Endothelial cell of hepatic sinusoid (primary cell): ENCODE results near the gene EDN3.

Experiments
- in situ Hi-C: cut with HindIII; loops from 2 replicates; pipeline ENCODE4 v1.10.0; 2017; ENCODE audit warnings: low sequenced_read_pairs

The EDN3 gene

DNA sequence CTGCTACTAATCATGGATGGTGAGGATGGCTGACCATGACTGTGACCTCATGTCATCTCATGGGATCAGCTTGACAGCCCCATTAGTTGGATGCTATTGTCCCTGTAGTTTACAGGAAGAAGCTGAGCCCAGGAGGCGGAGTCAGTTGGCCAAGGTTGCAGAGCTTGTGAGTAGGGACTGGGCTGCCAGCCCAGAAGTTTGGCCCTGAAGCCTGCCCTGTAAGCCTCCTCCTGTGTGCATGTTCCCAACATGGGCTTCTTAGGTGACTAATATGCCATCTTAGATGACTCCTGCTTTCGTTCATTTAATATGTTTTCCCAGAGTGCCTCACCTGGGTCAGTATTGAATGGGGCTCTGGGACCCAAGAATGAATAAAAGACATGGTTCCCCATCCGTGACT lies 6.9 kb downstream of the EDN3 start:
- in situ Hi-C loops, result no loop called here

DNA sequence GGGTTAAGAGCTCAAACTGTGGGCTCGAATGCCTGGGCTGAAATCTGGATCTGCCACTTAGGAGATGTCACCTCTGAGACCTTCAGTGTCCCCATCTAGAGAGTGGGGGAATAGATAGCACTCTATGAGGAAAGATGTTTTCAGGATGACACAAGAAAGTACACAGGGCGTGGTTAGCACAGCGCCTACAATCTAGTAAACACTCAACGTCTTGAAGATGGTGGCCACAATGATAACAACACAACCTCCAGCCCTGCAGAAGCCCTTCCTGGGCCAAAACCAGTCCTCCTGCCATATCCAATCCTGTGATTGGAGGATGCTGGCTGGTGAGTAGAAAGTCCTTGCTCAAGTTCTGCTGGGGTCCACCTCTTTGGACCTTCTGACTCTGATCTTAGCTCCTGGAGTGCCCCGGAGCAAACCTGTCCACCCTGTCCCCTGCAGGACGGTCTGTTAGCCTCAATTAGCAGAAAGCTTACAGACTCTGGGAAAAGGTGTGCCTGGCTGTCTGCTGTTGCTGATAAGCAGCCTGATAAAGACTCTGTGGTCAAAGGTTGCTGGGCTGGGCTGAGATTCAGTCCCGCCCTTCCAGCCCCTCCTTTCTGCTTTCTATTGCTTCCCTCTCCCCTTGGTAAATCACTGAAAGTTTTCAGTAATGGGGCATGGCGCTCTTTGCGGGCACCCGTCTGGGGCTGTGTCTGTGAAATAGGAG lies 8.2 kb downstream of the EDN3 start:
- in situ Hi-C loops, result no loop called here

DNA sequence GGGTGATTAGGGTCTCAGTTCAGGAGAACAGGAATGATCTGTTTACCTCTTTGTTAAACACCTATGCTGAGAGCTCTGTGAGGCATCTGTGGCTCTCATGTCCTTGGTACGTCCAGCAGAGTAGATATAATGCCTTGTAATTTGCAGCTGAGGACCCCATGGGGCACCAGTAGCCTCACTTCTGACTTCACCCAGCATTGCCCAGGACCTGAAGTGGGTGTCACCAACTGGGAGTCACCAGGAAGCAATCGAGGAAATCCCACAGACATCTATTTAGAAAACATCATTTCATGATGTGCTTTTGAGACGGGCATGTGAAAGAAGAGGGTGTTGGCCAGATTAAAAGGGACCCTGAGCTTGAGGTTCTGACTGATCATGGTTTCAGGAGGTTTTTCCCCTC lies 8.8 kb downstream of the EDN3 start:
- in situ Hi-C loops, result no loop called here

DNA sequence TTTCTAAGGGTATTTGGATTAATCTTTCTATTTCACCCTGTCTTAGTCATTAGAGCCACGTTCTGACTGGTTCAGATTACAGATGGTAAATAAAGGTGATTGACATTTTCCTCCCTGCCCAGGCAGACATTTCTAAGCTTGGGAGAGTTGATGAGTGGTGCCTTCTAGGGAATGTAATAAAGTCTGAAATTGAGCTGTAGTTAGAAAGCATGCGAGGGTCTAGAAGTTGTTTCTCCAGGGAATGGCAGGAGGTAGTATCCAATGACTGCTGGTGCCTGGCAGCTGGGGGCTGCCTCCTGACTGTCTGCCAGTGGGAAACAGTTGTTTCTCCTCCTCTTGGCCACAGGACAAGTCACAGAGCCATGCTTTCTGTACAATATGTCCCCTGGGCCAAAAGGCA lies 14.6 kb downstream of the EDN3 start:
- in situ Hi-C loops, result no loop called here

DNA sequence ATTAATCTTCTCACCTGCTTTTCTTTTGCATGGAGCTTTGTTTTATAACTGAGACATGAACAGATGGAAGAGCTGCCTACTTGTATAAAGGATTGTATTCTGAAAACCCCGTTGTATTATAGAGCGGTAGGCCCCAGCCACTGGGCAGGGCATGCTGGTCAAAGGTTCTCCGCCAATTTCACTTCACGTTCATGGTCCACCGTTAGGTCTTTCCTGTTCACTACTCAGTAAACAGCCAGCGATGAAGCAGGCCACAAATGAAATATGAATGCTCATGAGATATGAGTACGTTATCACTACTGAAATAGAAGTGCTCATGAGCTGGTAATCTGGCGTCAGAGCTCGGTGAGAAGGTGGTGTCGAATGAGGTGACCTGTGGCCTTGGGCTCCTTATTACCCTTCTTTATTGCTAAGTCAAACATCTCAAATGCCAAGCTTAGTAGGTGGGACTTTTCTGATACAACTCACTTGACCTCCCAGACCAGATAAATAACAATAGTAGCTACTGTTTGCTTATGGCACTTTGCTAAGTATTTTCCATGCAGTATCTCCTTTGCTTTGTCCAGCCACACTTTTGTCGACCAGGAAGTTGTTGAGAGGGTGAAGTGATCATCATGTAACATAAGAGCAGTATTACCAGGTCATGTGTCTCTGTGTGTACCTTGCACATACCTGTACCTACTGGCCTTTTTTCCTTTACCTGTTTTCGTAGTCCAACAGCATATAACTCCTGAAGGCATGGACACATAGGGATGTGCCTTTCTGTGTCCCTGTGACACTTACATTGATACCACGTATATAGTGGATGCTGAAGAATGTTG lies 16.7 kb downstream of the EDN3 start:
- in situ Hi-C loops, result no loop called here

DNA sequence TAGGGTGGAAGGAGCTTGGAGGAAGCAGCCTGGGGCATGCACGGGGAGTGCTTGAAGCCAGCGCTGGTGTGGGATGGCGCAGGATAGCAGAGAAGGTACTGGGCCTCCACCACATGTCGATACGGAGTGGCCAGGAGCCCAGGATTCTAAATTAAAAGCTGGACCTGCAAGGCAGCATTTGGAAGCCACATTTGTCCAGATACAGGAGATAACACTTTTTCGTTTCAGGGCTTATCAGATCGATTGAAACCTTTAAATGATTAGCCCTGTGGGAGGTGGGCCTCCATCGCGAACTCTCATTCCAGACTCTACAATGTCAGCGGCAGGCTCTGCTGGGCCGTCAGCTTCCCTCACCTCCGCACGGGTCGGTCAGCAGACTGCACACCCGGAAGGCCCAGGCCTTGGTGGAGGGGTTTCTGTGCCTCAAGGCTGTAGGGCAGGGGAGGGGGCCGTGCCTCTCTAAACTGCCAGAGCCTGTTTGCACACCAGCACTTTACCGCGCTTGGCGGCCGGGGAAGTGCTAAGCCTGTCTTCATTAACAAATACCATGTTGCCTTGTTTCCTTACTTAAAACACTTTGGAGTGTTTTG lies 17.9 kb downstream of the EDN3 start:
- in situ Hi-C loops, result no loop called here

DNA sequence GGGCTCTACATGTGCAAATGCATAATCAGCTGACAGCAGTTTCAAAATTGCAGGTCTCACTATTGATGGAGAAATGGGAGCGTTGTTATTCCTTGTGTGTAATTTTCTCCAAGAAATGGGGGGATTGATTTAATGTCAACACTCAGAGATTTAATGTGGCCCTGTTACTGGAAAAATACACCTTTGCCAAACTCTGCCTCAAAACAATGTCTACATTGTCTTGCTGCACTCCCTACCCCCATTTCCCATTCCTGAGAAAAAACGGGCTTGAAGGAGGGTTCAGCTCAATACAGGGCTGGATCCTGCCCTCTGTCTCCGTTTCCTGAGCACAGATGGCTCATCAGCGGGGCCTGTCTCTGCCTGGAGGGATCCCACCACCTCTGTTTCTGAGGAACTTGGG lies 18.4 kb downstream of the EDN3 start:
- in situ Hi-C loops, result no loop called here

DNA sequence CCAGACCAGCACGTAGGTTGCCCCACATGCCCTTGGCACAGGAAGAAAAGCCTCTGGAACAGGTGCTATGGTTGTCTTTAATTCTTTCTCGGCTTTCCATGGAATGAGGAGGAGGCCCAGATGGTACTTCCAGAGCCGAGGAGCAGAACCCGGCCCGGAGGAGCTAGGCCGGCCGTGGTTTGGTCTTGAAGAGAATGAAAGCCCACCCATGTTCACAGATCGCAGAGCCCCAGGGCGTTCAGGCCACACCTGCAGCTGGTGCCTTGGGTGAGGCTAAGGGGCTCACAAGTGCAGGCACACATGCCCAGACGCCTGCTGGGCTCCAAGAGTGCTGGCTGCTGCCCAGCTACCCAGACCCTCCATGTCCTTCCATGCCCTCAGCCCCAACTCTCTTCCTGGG lies 20.0 kb downstream of the EDN3 start:
- in situ Hi-C loops, result loop anchor here (5.0 kb wide), 1 partner anchor 37 kb away; no protein-coding TSS in a partner anchor

DNA sequence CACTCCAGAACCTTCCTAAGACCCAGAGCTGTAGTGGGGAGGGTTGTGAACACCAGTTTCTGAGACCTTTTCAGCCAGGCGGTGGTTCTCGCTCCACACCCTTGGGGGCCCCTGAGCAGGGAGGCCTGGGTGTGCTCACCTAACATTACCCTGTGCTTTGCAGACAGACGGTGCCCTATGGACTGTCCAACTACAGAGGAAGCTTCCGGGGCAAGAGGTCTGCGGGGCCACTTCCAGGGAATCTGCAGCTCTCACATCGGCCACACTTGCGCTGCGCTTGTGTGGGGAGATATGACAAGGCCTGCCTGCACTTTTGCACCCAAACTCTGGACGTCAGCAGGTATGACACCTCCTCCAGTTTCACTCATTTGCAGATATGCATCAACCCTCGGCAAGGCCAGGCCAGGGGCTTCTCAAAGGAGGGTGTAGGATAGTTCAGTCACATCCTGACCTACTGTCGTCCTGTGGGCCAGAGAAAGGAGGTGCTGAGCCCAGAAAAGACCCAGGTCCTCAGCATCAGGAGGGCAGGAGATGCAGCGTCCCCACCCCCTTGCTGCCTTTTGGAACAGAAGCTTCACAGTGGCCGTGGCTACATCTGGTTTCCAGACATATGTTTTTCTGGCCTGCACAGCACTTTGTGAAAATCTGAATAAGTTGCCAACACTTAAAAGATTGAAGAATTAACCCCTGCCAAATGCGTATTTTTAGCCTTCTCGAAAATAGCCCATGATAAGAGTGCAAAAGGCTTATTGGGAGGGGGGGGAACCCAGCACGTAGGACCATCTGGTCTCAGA lies 20.6 kb downstream of the EDN3 start:
- in situ Hi-C loops, result loop anchor here (5.0 kb wide), 1 partner anchor 36 kb away; no protein-coding TSS in a partner anchor

DNA sequence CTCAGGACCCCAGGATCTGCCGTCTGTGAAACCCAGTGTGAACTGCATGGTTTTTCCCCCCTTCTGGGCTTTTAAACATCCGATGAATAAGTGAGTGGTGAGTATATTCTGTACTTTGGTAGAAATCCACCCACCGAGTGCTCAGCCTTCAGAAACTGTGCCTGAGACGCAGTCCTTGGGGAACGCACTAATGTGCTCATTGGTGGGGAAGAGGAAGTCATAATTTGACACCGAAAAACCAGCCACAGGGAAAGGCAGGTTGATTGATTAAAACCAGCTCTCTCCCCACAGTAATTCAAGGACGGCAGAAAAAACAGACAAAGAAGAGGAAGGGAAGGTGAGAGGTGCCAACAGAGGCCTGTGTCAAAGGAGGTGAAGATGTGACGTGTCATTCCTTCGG lies 21.7 kb downstream of the EDN3 start:
- in situ Hi-C loops, result loop anchor here (5.0 kb wide), 1 partner anchor 35 kb away; no protein-coding TSS in a partner anchor

DNA sequence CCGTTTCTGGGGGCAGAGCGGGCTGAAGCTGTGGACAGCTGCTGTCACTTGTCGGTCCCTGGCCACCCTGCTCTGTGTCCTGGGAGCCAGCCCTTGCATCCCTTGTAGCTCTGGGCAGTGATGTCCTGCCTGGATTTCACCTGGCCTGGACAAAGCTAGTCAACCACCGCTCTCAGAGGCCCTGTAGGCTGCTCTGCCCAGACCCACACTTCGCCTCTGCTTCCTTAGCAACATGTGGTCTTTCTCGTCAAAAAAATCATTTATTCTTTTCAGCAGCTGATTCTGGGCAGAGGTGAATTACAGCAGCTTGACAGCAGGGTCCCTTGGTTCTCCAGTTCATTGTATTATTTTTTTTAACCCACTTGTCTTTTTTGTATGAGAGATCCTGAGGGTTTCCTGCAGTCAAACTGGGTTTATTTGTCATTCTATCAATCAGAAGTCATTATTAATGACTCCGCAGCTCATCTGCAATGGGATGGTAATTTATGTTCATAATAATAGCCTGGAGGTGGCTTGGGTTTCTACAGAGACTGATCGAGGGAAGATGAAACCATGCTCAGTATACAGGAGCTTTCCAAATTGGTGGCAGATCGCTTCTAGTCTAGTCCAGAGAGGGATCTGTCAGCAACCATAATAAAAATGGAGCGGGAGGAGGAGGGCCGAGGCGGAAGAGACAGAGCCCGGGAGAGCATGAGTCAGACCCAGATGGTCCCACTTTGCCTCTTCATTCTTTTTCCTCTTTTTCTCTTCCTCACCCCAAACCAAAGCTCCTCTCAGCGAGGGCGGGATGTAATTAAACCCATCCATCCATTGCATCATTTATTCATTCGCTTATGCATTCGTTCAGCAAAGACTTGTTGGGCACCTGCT lies 22.4 kb downstream of the EDN3 start:
- in situ Hi-C loops, result loop anchor here (5.0 kb wide), 1 partner anchor 34 kb away; no protein-coding TSS in a partner anchor

DNA sequence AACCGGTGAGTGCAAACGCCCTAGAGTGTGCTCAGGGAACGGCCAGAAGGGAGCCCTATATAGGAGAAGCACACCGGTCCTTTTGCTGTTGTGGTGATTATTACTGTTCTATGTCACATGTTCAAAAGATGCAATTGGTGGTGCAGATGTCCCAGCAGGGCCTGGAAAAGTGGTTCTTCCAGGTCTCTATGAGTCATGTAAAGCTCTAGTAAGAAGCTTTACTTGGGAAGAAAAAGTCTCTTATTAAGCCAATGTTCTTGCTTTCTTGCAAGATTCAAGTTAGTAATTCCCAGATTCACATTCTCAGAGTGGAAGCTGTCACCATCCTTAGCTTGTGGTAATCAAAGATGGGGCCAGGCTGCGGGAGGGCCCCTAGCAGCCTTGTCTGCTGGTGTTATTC lies 23.3 kb downstream of the EDN3 start:
- in situ Hi-C loops, result loop anchor here (5.0 kb wide), 1 partner anchor 34 kb away; no protein-coding TSS in a partner anchor

DNA sequence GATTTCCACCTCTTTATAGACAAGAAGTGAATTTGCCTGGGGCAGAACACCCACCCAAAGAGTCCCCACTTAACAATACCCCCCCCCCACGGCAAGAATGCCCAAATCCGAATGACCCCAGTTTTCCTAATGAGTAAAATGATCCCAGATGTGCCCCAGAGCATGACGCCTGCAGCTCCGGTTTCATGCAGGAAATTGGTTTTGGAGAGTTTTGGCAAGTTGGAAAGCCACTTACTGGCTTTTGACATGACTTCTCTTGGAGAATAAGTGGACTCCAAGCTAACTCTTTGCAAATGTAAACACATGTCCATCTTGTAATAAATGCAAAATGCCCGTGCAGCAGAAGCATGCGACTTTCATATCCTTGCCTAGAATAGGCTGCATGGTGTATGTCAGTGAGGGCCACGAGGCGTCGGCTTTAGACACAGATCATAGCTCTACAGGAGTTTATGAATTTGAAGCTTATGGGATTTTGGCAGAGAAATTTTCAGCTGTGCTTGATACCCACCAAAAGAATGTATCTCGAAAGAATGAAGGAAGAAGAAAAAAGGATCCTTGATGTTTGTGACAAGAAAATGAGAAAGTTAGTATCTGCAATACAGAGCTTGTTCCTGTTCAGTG lies 24.2 kb downstream of the EDN3 start:
- in situ Hi-C loops, result loop anchor here (5.0 kb wide), 1 partner anchor 33 kb away; no protein-coding TSS in a partner anchor

DNA sequence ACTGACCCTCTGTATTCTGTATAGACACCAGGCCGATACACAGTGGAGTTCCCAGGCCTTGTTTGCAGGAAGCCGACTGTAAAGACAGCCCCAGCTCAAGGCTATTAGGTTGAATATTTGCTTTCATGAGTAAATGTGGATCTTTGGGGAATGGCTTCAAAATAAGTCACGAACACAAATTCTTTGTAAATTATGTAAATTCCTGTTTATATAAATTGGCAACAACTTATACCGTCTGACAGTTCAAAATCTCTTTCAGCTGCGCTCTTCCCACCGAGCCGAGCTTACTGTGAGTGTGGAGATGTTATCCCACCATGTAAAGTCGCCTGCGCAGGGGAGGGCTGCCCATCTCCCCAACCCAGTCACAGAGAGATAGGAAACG lies 24.7 kb downstream of the EDN3 start:
- in situ Hi-C loops, result no loop called here

DNA sequence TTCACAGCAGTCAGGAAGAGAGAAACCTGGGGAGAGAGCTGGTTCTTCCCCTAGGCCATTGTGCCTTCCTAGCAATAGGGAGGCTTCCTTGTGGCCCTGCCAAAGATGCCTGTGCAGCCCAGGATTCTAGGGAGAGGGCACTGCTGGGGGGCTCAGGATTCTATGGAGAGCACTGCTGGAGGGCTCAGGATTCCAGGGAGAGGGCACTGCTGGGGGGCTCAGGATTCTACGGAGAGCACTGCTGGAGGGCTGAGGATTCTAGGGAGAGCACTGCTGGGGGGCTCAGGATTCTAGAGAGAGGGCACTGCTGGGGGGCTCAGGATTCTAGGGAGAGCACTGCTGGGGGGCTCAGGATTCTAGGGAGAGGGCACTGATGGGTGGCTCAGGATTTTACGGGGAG lies 25.8 kb downstream of the EDN3 start:
- in situ Hi-C loops, result no loop called here

DNA sequence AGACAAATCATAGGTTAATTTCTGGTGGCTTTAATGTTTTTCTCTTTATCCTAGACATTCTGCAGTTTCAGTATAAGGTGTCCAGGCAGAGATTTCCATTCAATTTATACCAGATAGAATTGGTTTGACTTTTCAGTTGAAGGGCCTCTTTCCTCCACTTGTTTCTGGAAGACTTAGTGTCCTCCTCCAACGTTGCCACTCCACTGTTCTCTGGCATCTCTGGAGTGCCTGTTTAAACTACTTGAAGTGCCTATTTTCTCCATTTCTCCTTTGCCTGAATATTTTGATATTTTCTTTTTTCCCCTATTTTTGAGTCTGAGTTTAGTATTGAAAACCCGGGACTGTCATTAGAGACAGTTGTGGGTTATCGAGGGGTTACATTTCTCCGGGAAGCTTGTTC lies 27.7 kb downstream of the EDN3 start:
- in situ Hi-C loops, result no loop called here

DNA sequence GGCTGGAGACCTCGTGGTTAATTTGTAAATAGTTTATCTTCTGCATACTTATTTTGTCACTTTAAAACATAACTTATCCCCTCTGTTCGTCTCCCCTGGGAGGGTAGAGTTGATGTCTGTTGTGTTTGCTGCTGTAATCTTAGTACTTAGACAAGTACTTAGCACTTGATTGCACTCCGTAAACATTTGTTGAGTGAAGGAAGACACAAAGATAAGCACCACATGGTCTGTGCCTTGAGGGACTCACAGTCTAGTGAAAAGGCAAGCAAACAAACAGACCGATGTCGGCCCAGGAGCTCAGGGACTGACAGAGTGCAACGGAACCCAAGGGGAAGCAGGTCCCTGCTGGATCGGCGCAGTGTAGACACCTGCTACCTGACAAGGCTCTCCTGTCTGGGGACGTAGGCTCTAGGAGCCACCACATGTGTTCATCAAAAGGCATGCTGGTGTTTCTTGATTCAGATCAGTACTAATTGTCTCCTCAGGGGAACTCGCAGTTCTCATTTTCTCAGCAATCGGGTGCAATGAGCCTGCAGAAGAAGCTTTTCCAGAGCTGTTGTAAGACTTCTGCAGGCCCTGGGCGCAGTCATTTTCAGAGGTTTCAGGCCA lies 31.4 kb downstream of the EDN3 start:
- in situ Hi-C loops, result no loop called here

DNA sequence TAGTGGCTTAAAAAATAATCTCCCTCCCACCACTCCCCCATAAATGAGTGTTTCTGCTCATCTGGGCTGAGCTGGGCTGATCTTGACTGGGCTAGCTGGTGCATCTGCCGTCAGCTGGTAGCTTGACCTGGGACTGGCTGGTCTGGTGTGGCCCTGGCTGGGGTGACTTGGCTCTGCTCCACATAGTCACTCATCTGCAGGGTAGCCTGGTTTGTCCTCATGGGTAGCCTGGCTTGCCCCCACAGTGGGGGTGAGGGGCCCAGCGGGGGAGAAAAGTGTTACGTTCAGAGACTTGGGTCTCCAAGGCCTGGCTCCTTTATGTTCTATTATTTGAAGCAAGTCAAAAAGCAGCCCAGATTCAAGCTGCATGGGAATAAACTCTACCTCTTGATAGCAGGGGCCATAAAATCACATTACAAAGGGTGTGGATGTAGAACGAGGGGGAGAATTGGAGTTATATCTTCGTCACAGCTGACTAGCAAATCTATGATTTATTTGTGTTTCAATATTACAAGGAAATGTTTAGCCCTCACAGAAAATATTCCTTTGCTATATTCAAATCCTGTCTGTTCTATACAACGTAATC lies 32.9 kb downstream of the EDN3 start:
- in situ Hi-C loops, result no loop called here

DNA sequence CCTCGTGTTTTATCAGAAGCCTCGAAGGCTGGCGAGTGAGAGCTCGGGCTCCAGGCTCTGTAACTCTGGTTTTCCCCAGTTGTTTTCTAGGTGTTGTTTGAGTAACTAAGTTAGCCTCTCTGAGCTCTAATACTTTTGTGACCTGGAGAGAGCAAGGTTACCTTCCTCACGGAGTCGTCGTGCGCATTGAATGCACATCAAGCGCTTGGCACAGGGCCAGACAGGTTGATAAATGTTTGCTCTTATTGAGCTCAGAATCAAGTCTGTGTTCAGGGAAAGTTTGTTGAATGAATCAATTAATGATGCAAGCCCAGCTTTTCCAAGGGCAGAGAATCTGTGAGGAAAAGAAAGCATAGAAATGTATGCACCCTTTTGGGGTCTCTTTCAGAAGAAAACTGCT lies 33.5 kb downstream of the EDN3 start:
- in situ Hi-C loops, result no loop called here
